Kidney epithelial cell (primary cell): ENCODE results near the gene SMAD3. TPM values are rescaled to one million over a fixed set of nuclear protein-coding genes. Genes with fewer than 3 reads are reported as not detected.

Experiments
- DNase-seq: peaks from one replicate; pipeline ENCODE4 v3.0.0-alpha.2; 2010; ENCODE audit warnings: low read depth
- H3K27me3 ChIP-seq: 2 replicates; pipeline ENCODE4 v1.6.0; 2011; ENCODE audit warnings: low read length; ENCODE audit not compliant: control insufficient read depth, insufficient read depth
- H3K36me3 ChIP-seq: 2 replicates; pipeline ENCODE4 v1.5.1; 2011; ENCODE audit warnings: low read length; ENCODE audit not compliant: control insufficient read depth, insufficient read depth
- H3K4me3 ChIP-seq: 2 replicates; pipeline ENCODE4 v1.5.1; 2011; ENCODE audit warnings: low read depth, mild to moderate bottlenecking, control low read depth, low read length
- total RNA-seq: library from RNA; depleted of rRNA; stranded (reverse); fragments of >200 nt; gene quantifications from 2 replicates; pipeline ENCODE4 v1.2.3, GENCODE V29; 2015
- TF ChIP-seq, protein P1 (sequence below): IDR thresholded peaks from 2 replicates; pipeline ENCODE4 v1.5.1; 2011; ENCODE audit warnings: mild to moderate bottlenecking, moderate library complexity, low read length, control low read depth, inconsistent platforms; ENCODE audit not compliant: insufficient read depth, poor library complexity, severe bottlenecking

Gene SMAD3
- total RNA-seq, 1 donor from 2014 or later: 34.8 TPM

DNA sequence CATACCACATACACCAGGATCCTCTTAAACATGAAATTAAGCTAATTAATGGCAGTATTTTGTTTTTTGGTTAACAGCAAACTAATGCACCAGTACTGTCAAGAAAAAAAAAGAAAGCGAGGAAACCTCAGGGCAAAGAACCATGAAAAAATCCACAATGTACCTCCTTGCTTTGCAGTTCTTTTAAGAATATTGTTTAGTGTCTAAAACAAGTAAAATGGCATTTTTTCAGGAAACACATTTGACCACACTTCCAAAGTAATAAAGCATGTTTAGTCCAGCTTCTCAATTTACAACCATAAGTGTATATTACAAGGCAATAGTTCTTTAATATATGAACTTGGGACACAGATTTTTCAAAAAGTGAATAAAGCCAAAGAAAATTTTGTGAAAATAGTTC is 162.4 kb downstream of the SMAD3 start:
- Histone ChIP-seq H3K27me3 (no peaks in the 10 kb centered on the region), H3K4me3 (no peak overlapping the region), H3K36me3 (no peaks in the 10 kb centered on the region)
- DNase-seq: no peak
- TF ChIP-seq, protein P1, sequence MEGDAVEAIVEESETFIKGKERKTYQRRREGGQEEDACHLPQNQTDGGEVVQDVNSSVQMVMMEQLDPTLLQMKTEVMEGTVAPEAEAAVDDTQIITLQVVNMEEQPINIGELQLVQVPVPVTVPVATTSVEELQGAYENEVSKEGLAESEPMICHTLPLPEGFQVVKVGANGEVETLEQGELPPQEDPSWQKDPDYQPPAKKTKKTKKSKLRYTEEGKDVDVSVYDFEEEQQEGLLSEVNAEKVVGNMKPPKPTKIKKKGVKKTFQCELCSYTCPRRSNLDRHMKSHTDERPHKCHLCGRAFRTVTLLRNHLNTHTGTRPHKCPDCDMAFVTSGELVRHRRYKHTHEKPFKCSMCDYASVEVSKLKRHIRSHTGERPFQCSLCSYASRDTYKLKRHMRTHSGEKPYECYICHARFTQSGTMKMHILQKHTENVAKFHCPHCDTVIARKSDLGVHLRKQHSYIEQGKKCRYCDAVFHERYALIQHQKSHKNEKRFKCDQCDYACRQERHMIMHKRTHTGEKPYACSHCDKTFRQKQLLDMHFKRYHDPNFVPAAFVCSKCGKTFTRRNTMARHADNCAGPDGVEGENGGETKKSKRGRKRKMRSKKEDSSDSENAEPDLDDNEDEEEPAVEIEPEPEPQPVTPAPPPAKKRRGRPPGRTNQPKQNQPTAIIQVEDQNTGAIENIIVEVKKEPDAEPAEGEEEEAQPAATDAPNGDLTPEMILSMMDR: no peak

DNA sequence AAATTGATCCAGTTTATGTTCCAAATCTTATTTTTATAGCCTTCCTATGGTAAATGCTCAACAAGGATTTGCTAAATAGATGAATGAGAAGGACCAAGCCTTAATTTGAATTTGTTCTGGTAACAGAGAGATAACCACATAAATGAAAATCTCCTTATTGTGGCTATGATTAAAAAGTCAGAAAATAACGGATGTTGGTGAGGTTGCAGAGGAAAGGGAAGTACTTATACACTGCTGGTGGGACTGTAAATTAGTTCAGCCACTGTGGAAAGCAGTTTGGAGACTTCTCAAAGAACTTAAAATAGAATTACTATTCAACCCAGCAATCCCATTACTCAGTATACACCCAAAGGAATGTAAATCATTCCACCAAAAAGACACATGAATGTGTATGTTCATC is 162.9 kb downstream of the SMAD3 start:
- TF ChIP-seq, protein P1: no peak
- no peak for DNase-seq
- no peaks in the 10 kb centered on the region for H3K36me3 ChIP-seq
- no peaks in the 10 kb centered on the region for H3K27me3 ChIP-seq
- H3K4me3 ChIP-seq: no peak overlapping the region

DNA sequence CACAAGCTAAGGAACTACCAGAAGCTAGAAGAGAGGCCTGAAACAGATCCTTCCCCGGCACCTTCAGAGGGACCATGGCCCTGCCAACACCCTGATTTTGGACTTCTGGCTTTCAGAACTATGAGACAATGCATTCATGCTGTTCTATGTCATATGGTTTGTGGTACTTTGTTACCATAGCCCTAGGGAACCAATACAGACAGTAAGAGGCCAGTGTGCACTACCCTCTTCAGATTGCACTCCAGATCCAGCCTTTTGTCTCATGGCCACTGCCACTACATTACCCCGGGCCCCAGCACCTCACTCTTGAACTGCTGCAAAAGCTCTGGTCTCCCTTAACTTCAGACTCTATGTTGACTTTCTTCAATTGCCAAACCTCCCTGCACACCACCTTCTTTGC is 165.1 kb downstream of the SMAD3 start:
- DNase-seq: no peak
- no peaks in the 10 kb centered on the region for H3K36me3 ChIP-seq
- H3K4me3 ChIP-seq: no peak overlapping the region
- TF ChIP-seq, protein P1: no peak
- no peaks in the 10 kb centered on the region for H3K27me3 ChIP-seq

DNA sequence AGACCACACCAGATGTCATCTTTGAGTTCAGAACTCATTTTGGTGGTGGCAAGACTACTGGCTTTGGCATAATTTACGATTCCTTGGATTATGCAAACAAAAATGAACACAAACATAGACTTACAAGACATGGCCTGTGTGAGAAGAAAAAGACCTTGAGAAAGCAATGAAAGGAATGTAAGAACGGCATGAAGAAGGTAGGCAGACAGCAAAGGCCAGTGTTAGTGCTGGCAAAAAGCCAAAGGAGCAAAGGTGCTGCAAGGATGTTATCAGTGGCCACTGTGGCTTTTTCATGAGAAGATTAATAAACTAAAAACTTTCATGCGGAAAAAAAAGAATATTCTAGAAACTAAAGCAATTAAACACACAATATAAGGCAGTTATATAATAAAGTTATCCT is 167.2 kb downstream of the SMAD3 start:
- TF ChIP-seq, protein P1: no peak

DNA sequence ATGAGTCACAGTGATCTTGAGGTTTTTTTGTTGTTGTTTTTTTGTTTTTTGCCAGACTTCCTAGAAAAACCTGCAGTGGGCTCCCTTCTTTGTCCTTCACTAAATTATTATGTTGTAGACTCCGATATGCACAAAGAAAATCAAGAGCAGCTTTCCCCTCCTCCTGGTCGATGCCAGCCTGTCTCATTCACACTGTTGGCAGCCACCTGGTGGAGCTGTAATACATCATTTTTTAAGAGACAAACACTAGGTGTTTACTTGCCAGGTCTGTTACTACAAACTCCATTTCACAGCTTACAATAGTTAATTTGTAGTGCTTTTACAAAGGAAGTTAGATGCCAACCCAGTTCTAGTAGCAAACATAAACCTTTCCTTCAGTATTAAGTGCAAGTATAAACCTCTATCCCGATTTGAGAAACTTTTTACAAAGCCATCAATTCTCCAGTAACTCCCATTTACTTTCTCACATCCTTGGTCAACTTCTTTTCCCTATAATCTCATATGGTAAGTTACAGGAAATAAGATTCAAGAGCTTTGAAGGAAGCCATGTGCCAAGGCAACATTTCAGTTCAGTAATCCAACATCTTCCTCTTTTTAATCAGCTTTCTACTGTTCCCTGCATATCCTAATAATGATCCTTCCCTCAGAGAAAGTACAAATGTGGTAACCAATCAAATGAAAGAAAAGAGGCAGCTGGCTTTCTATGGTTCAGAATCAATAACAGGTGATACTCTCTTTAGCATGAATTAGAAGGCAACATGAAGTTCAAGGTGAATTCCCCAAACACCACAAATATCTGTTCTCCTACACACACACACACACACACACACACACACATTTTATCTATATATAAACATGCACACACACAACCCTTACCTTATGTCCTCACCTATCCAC is 175.1 kb downstream of the SMAD3 start:
- H3K27me3 ChIP-seq: no peaks in the 10 kb centered on the region
- H3K4me3 ChIP-seq: no peak overlapping the region
- TF ChIP-seq, protein P1: peak; percentile 34
- H3K36me3 ChIP-seq: no peaks in the 10 kb centered on the region
- no peak for DNase-seq

More for the DNA sequence above, 167.2 kb downstream of the SMAD3 start:
- no peaks in the 10 kb centered on the region for H3K36me3 ChIP-seq
- H3K4me3 ChIP-seq: no peak overlapping the region
- no peaks in the 10 kb centered on the region for H3K27me3 ChIP-seq
- DNase-seq: no peak
